Fibroblast of mammary gland (primary cell): ENCODE results near the gene TESMIN.

ENCODE experiments used
- DNase-seq: peaks from one replicate; pipeline ENCODE4 v3.0.0-alpha.2; 2010; ENCODE audit warnings: low read depth
- H3K4me3 ChIP-seq: 2 replicates; pipeline ENCODE4 v1.5.1; 2011; ENCODE audit warnings: low read depth, mild to moderate bottlenecking, low read length, moderate library complexity; ENCODE audit not compliant: control insufficient read depth
- CTCF ChIP-seq: conservative IDR thresholded peaks from 2 replicates; pipeline ENCODE4 v1.5.1; 2011; ENCODE audit warnings: low read depth, low read length, inconsistent platforms; ENCODE audit not compliant: control insufficient read depth, insufficient read depth

The TESMIN gene

GRCh38 chr11:68772936-68773335, 21.6 kb upstream of the TESMIN start:
- TF ChIP-seq CTCF: no peak
- DNase-seq: no peak
- no peak overlapping the region for H3K4me3 ChIP-seq

- DNase-seq: no peak
- no peak for TF ChIP-seq CTCF
- no peak overlapping the region for H3K4me3 ChIP-seq
These were observed 19.5 kb upstream of the TESMIN start for GRCh38 chr11:68770781-68771180.

- no peak for DNase-seq
- no peak for TF ChIP-seq CTCF
- H3K4me3 ChIP-seq: no peak overlapping the region
These were observed 16.4 kb upstream of the TESMIN start for GRCh38 chr11:68767672-68768071.

- TF ChIP-seq CTCF: no peak
- H3K4me3 ChIP-seq: no peak overlapping the region
- DNase-seq: no peak
These were observed 15.5 kb upstream of the TESMIN start for GRCh38 chr11:68766786-68767185.

GRCh38 chr11:68764746-68765145, 13.4 kb upstream of the TESMIN start:
- no peak for TF ChIP-seq CTCF
- H3K4me3 ChIP-seq: no peak overlapping the region
- DNase-seq: no peak

- no peak overlapping the region for H3K4me3 ChIP-seq
- no peak for DNase-seq
- no peak for TF ChIP-seq CTCF
These were observed 12.8 kb upstream of the TESMIN start for GRCh38 chr11:68763926-68764657.

- DNase-seq: no peak
- no peak overlapping the region for H3K4me3 ChIP-seq
- TF ChIP-seq CTCF: no peak
These were observed 11.9 kb upstream of the TESMIN start for GRCh38 chr11:68763181-68763721.
